ENCODE results near the gene DBN1.

DBN1 gene

GRCh38 chr5:177504086-177505056 lies 30.9 kb upstream of the DBN1 start:
- no peak for DNase-seq

- DNase-seq = no peak
Observed at GRCh38 chr5:177503351-177504085, 30.1 kb upstream of the DBN1 start.

- no peak for DNase-seq
Observed at GRCh38 chr5:177502886-177503285, 29.5 kb upstream of the DBN1 start.

GRCh38 chr5:177501874-177502678 lies 28.6 kb upstream of the DBN1 start:
- DNase-seq = no peak

- peak; percentile 90 for DNase-seq
Observed at GRCh38 chr5:177500685-177501522, 27.5 kb upstream of the DBN1 start.

- DNase-seq = no peak
Observed at GRCh38 chr5:177499842-177500241, 26.4 kb upstream of the DBN1 start.

GRCh38 chr5:177498013-177498787 lies 24.8 kb upstream of the DBN1 start:
- DNase-seq = peak; percentile 76

- peak; percentile 98 for DNase-seq
Observed at GRCh38 chr5:177497292-177498012, 24.0 kb upstream of the DBN1 start, which contains the start of gene PDLIM7. TSS of gene PDLIM7 (minus strand) at chr5:177497604. CDS start at chr5:177496512, 1,092 bp downstream.

GRCh38 chr5:177496727-177497291 lies 23.4 kb upstream of the DBN1 start:
- DNase-seq = peak; percentile 94

GRCh38 chr5:177496070-177496726 lies 22.8 kb upstream of the DBN1 start:
- DNase-seq = peak; percentile 75

GRCh38 chr5:177495243-177496060 lies 22.0 kb upstream of the DBN1 start:
- no peak for DNase-seq

GRCh38 chr5:177494346-177495195 lies 21.1 kb upstream of the DBN1 start:
- peak; percentile 61 for DNase-seq

GRCh38 chr5:177493795-177494345 lies 20.4 kb upstream of the DBN1 start:
- DNase-seq = no peak

GRCh38 chr5:177492841-177493240 lies 19.4 kb upstream of the DBN1 start:
- no peak for DNase-seq

GRCh38 chr5:177491983-177492746 lies 18.7 kb upstream of the DBN1 start:
- DNase-seq = no peak

- peak; percentile 93 for DNase-seq
Observed at GRCh38 chr5:177491429-177491945, 18.1 kb upstream of the DBN1 start.

Measured in NCI-H69 (cell line).